LNCAP (cell line): ENCODE results near the gene TRHDE.

Experiments used
- CTCF ChIP-seq: fragments of 450-650 bp; IDR thresholded peaks from 2 replicates; pipeline ENCODE4 v1.5.1; 2017; ENCODE audit warnings: mild to moderate bottlenecking

Gene TRHDE

GRCh38 chr12:72286526-72286925 lies 14.4 kb downstream of the TRHDE start:
- TF ChIP-seq CTCF: no peak

GRCh38 chr12:72288436-72288835 lies 16.3 kb downstream of the TRHDE start:
- TF ChIP-seq CTCF: no peak

- TF ChIP-seq CTCF: no peak
Measured at GRCh38 chr12:72288911-72289310, 16.7 kb downstream of the TRHDE start.

GRCh38 chr12:72289633-72290032 lies 17.5 kb downstream of the TRHDE start:
- TF ChIP-seq CTCF: no peak

GRCh38 chr12:72291175-72291574 lies 19.0 kb downstream of the TRHDE start:
- TF ChIP-seq CTCF: no peak

GRCh38 chr12:72293701-72294100 lies 21.5 kb downstream of the TRHDE start:
- no peak for TF ChIP-seq CTCF

GRCh38 chr12:72295101-72295500 lies 22.9 kb downstream of the TRHDE start:
- TF ChIP-seq CTCF: no peak

GRCh38 chr12:72295744-72296143 lies 23.6 kb downstream of the TRHDE start:
- no peak for TF ChIP-seq CTCF
